GM12878 (cell line): ENCODE data around the gene REXO1.

Experiments
- CHD1 ChIP-seq: IDR thresholded peaks from 2 replicates; pipeline ENCODE4 v1.6.1; 2012; ENCODE audit warnings: low read depth, low read length, improper control_type of control experiment
- EZH2 ChIP-seq: IDR thresholded peaks from 2 replicates; pipeline ENCODE4 v1.6.1; 2012; ENCODE audit warnings: low read depth, mild to moderate bottlenecking, control low read depth, inconsistent platforms, low read length, borderline replicate concordance; ENCODE audit not compliant: control insufficient read depth
- HDAC2 ChIP-seq: fragments of 200-600 bp; sonication (generic); IDR thresholded peaks from 2 replicates; pipeline ENCODE4 v1.6.1; 2017
- MYC ChIP-seq: IDR thresholded peaks from 2 replicates; pipeline ENCODE4 v1.6.1; 2011; ENCODE audit warnings: mild to moderate bottlenecking, low read length, moderate library complexity, inconsistent platforms; ENCODE audit not compliant: insufficient read depth, insufficient replicate concordance, insufficient read length, severe bottlenecking
- POLR2AphosphoS5 ChIP-seq: IDR thresholded peaks from 2 replicates; pipeline ENCODE4 v1.6.1; 2011; ENCODE audit warnings: mild to moderate bottlenecking, low read length, inconsistent platforms
- RELA ChIP-seq: fragments of 450-650 bp; IDR thresholded peaks from 2 replicates; pipeline ENCODE4 v1.8.0; 2014; ENCODE audit warnings: borderline replicate concordance; ENCODE audit not compliant: partially characterized antibody
- SPI1 ChIP-seq: IDR thresholded peaks from 2 replicates; pipeline ENCODE4 v1.6.1; 2011; ENCODE audit warnings: low read depth, mild to moderate bottlenecking, low read length, moderate library complexity, borderline replicate concordance; ENCODE audit not compliant: insufficient read depth
- ZSCAN29 ChIP-seq: fragments of 450-650 bp; IDR thresholded peaks from 2 replicates; pipeline ENCODE4 v1.6.1; 2017; ENCODE audit warnings: mild to moderate bottlenecking, moderate library complexity

- TF ChIP-seq EZH2 (no peak), POLR2AphosphoS5 (no peak), CHD1 (no peak), MYC (no peak), SPI1 (no peak), HDAC2 (no peak), RELA (no peak), ZSCAN29 (no peak)
Measured at GRCh38 chr19:1811472-1811894, 36.8 kb downstream of the REXO1 start.
